ENCODE data around the gene KRTAP10-8. TPM values are rescaled to one million over a fixed set of nuclear protein-coding genes. Genes with fewer than 3 reads are reported as not detected.

Gene KRTAP10-8, protein sequence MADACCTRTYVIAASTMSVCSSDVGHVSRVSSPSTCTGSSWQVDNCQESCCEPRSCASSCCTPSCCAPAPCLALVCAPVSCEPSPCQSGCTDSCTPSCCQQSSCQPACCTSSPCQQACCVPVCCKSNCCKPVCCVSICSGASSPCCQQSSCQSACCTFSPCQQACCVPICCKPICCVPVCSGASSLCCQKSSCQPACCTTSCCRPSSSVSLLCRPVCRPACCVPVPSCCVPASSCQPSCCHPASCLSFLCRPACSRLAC
- polyA plus RNA-seq = not detected in 2 replicates
- not detected in 2 replicates for polyA minus RNA-seq

DNA sequence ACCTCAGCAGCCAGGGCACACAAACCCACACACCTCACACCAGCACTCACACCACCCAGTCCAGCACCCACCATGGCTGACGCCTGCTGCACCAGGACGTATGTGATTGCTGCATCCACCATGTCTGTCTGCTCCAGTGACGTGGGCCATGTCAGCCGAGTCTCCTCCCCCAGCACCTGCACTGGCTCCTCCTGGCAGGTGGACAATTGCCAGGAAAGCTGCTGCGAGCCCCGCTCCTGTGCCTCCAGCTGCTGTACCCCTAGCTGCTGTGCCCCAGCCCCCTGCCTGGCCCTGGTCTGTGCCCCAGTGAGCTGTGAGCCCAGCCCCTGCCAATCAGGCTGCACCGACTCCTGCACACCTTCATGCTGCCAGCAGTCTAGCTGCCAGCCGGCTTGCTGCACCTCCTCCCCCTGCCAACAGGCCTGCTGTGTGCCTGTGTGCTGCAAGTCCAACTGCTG, at the start of gene KRTAP10-8:
Gene KRTAP10-8 (plus strand): TSS at position 51 of the 458 bp plus-strand sequence. CDS start 22 bp downstream, at position 73.
- TF ChIP-seq EZH2 (IDR thresholded peaks at IDR 0.05; ENCODE audit: borderline replicate concordance, insufficient read depth, low read length, poor library complexity, severe bottlenecking) (no peak), SMC3 (conservative IDR thresholded peaks at IDR 0.05; ENCODE audit: poor library complexity) (no peak), RAD21 (conservative IDR thresholded peaks at IDR 0.05) (no peak), MXI1 (conservative IDR thresholded peaks at IDR 0.05; ENCODE audit: poor library complexity, severe bottlenecking) (no peak), POLR2AphosphoS5 (IDR thresholded peaks at IDR 0.05) (no peak), TAF1 (IDR thresholded peaks at IDR 0.05; ENCODE audit: low read depth) (no peak), EP300 (conservative IDR thresholded peaks at IDR 0.05; ENCODE audit: poor library complexity, severe bottlenecking) (no peak), REST (IDR thresholded peaks at IDR 0.05; ENCODE audit: borderline replicate concordance) (no peak)
- TF ChIP-seq, protein P1, sequence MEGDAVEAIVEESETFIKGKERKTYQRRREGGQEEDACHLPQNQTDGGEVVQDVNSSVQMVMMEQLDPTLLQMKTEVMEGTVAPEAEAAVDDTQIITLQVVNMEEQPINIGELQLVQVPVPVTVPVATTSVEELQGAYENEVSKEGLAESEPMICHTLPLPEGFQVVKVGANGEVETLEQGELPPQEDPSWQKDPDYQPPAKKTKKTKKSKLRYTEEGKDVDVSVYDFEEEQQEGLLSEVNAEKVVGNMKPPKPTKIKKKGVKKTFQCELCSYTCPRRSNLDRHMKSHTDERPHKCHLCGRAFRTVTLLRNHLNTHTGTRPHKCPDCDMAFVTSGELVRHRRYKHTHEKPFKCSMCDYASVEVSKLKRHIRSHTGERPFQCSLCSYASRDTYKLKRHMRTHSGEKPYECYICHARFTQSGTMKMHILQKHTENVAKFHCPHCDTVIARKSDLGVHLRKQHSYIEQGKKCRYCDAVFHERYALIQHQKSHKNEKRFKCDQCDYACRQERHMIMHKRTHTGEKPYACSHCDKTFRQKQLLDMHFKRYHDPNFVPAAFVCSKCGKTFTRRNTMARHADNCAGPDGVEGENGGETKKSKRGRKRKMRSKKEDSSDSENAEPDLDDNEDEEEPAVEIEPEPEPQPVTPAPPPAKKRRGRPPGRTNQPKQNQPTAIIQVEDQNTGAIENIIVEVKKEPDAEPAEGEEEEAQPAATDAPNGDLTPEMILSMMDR (IDR thresholded peaks at IDR 0.05; ENCODE audit: poor library complexity, severe bottlenecking) = no peak

GRCh38 chr21:44564099-44564498, 47.8 kb upstream of the KRTAP10-8 start:
- no peak overlapping the region for H3K27ac ChIP-seq (ENCODE audit: low read length)
- H3K9me3 ChIP-seq (ENCODE audit: low read length) = no peaks in the 10 kb centered on the region
- H3K9me2 ChIP-seq (ENCODE audit: insufficient read depth, low read length) = no peaks in the 10 kb centered on the region
- H3K9ac ChIP-seq (ENCODE audit: low read length) = no peak overlapping the region
- no peak overlapping the region for H2AFZ ChIP-seq (ENCODE audit: low read depth, low read length)
- no peak overlapping the region for H3K4me3 ChIP-seq (ENCODE audit: low read length)
- TF ChIP-seq POLR2AphosphoS5 (IDR thresholded peaks at IDR 0.05) (no peak), REST (IDR thresholded peaks at IDR 0.05; ENCODE audit: borderline replicate concordance) (no peak), EP300 (conservative IDR thresholded peaks at IDR 0.05; ENCODE audit: poor library complexity, severe bottlenecking) (no peak), RAD21 (conservative IDR thresholded peaks at IDR 0.05) (no peak), MXI1 (conservative IDR thresholded peaks at IDR 0.05; ENCODE audit: poor library complexity, severe bottlenecking) (no peak), EZH2 (IDR thresholded peaks at IDR 0.05; ENCODE audit: borderline replicate concordance, insufficient read depth, low read length, poor library complexity, severe bottlenecking) (no peak), TAF1 (IDR thresholded peaks at IDR 0.05; ENCODE audit: low read depth) (no peak), SMC3 (conservative IDR thresholded peaks at IDR 0.05; ENCODE audit: poor library complexity) (no peak)
- TF ChIP-seq, protein P1 (IDR thresholded peaks at IDR 0.05; ENCODE audit: poor library complexity, severe bottlenecking) = no peak
- no peak overlapping the region for H3K4me2 ChIP-seq (ENCODE audit: low read length)
- H4K20me1 ChIP-seq (ENCODE audit: insufficient read depth) = no peaks in the 10 kb centered on the region
- H3K79me2 ChIP-seq (replicated peaks; ENCODE audit: insufficient read depth, low read length) = no peaks in the 10 kb centered on the region
- no peaks in the 10 kb centered on the region for H3K27me3 ChIP-seq (ENCODE audit: insufficient read depth, low read depth, low read length)
- no peaks in the 10 kb centered on the region for H3F3A ChIP-seq (ENCODE audit: insufficient read depth, low read length, poor library complexity, severe bottlenecking)
- H3K36me3 ChIP-seq (ENCODE audit: insufficient read depth, low read length) = no peaks in the 10 kb centered on the region

More for the DNA sequence above, at the start of gene KRTAP10-8:
- no peaks in the 10 kb centered on the region for H3K36me3 ChIP-seq (ENCODE audit: insufficient read depth, low read length)
- no peaks in the 10 kb centered on the region for H4K20me1 ChIP-seq (ENCODE audit: insufficient read depth)
- H3F3A ChIP-seq (ENCODE audit: insufficient read depth, low read length, poor library complexity, severe bottlenecking) = no peaks in the 10 kb centered on the region
- H3K4me2 ChIP-seq (ENCODE audit: low read length) = no peak within 1 kb of the TSS
- H3K79me2 ChIP-seq (replicated peaks; ENCODE audit: insufficient read depth, low read length) = no peaks in the 10 kb centered on the region
- no peaks in the 10 kb centered on the region for H3K9me3 ChIP-seq (ENCODE audit: low read length)
- H3K27me3 ChIP-seq (ENCODE audit: insufficient read depth, low read depth, low read length) = no peaks in the 10 kb centered on the region
- H3K9me2 ChIP-seq (ENCODE audit: insufficient read depth, low read length) = no peaks in the 10 kb centered on the region
- H3K27ac ChIP-seq (ENCODE audit: low read length) = no peak within 1 kb of the TSS
- no peak within 1 kb of the TSS for H2AFZ ChIP-seq (ENCODE audit: low read depth, low read length)
- H3K4me3 ChIP-seq (ENCODE audit: low read length) = no peak within 1 kb of the TSS
- no peak within 1 kb of the TSS for H3K9ac ChIP-seq (ENCODE audit: low read length)
